Caco-2 (cell line): Measurements from ENCODE around the gene CXCL12. TPM values are rescaled to one million over a fixed set of nuclear protein-coding genes. Genes with fewer than 3 reads are reported as not detected.

ENCODE experiments used
- BruUV-seq: library from RNA; stranded (reverse); fragments of 400-500 nt; replicated peaks from 2 replicates; lab custom pipeline; 2021; lab: Mats Ljungman, UMichigan
- CTCF ChIA-PET: fragments of 300-600 bp; sonication (Branson Sonifier 250); formaldehyde crosslinking; loops from one replicate; lab custom pipeline; 2022; ENCODE audit warnings: antibody characterized with exemption; lab: Charles Lee
- POLR2A ChIA-PET: fragments of 300-600 bp; sonication (Branson Sonifier 250); formaldehyde crosslinking; loops from one replicate; lab custom pipeline; 2022; ENCODE audit warnings: antibody characterized with exemption; lab: Charles Lee
- DNase-seq, 2 experiments: peaks; one replicate each; pipeline versions ENCODE4 v3.0.0 to v3.0.0-alpha.2; 2020 to 2022
- H3K27me3 ChIP-seq: replicated peaks from 2 replicates; pipeline ENCODE4 v1.6.0; 2011; ENCODE audit warnings: low read length; ENCODE audit not compliant: control insufficient read depth, insufficient read depth
- H3K36me3 ChIP-seq: 2 replicates; pipeline ENCODE4 v1.5.1; 2011; ENCODE audit warnings: low read length; ENCODE audit not compliant: control insufficient read depth, insufficient read depth
- H3K4me1 ChIP-seq: fragments of 250-450 bp; sonication (Bioruptor Pico); 2 replicates; pipeline ENCODE4 v1.5.1; 2020; ENCODE audit warnings: mild to moderate bottlenecking
- H3K4me3 ChIP-seq: 2 replicates; pipeline ENCODE4 v1.5.1; 2011; ENCODE audit warnings: low read depth, mild to moderate bottlenecking, control low read depth, low read length
- H3K9me3 ChIP-seq: fragments of 250-450 bp; sonication (Bioruptor Pico); 2 replicates; pipeline ENCODE4 v1.5.1; 2020; ENCODE audit warnings: mild to moderate bottlenecking, moderate library complexity
- H3K27ac Mint-ChIP-seq: one replicate; pipeline ENCODE4 v1.8.0; 2022; ENCODE audit warnings: mixed read lengths; ENCODE audit not compliant: unreplicated experiment
- H3K27me3 Mint-ChIP-seq: one replicate; pipeline ENCODE4 v1.8.0; 2022; ENCODE audit warnings: mixed read lengths; ENCODE audit not compliant: insufficient read depth, unreplicated experiment
- H3K36me3 Mint-ChIP-seq: one replicate; pipeline ENCODE4 v1.8.0; 2022; ENCODE audit warnings: mild to moderate bottlenecking, mixed read lengths; ENCODE audit not compliant: insufficient read depth, unreplicated experiment
- H3K4me1 Mint-ChIP-seq: one replicate; pipeline ENCODE4 v1.8.0; 2022; ENCODE audit warnings: low read depth, mixed read lengths; ENCODE audit not compliant: unreplicated experiment
- H3K4me3 Mint-ChIP-seq: one replicate; pipeline ENCODE4 v1.8.0; 2022; ENCODE audit warnings: mild to moderate bottlenecking, moderate library complexity, mixed read lengths; ENCODE audit not compliant: unreplicated experiment
- H3K9me3 Mint-ChIP-seq: one replicate; pipeline ENCODE4 v1.8.0; 2022; ENCODE audit warnings: mixed read lengths; ENCODE audit not compliant: unreplicated experiment
- CTCF ChIP-seq, 2 experiments: fragments of 200-600 bp in 1 of 2; IDR thresholded peaks; 1 replicate in 1 of 2; 2 replicates in 1 of 2; pipeline versions ENCODE4 v1.5.1 to v1.8.0; 2011 to 2022; ENCODE audit warnings: antibody characterized with exemption in 1 of 2, control low read depth in 1 of 2, inconsistent platforms in 1 of 2, low read depth in 1 of 2, low read length in 1 of 2, mild to moderate bottlenecking in 1 of 2, moderate library complexity in 1 of 2; ENCODE audit not compliant: insufficient read depth in 1 of 2, severe bottlenecking in 1 of 2, unreplicated experiment in 1 of 2
- intact Hi-C: fragments of 100-400 bp; cut with micrococcal nuclease; formaldehyde crosslinking; loops from one replicate; pipeline ENCODE4 v1.10.0; 2022; ENCODE audit not compliant: unreplicated experiment
- total RNA-seq: library from RNA; stranded (reverse); gene quantifications from 2 replicates; pipeline ENCODE4 v1.2.3, GENCODE V29; 2022

Gene CXCL12
- total RNA-seq, 1 experiment from 2014 or later, result 0.27 TPM

- H3K9me3 Mint-ChIP-seq, result no peaks in the 10 kb centered on the region
- no peak for DNase-seq
- H3K4me1 Mint-ChIP-seq, result peaks cover 2% of the 10 kb centered on the region
- POLR2A ChIA-PET, result no interaction called here
- H3K4me1 ChIP-seq, result peaks cover 2% of the 10 kb centered on the region
- H3K27ac Mint-ChIP-seq, result no peak overlapping the region
- TF ChIP-seq CTCF (IDR thresholded peaks at IDR 0.05; ENCODE audit: insufficient read depth in 1 of 2, low read depth in 1 of 2, low read length in 1 of 2, severe bottlenecking in 1 of 2, unreplicated experiment in 1 of 2), result no peak
- H3K27me3 ChIP-seq, result no peaks in the 10 kb centered on the region
- no peaks in the 10 kb centered on the region for H3K9me3 ChIP-seq
- H3K27me3 Mint-ChIP-seq, result peaks cover 7% of the 10 kb centered on the region
- H3K36me3 Mint-ChIP-seq, result no peaks in the 10 kb centered on the region
- no peaks in the 10 kb centered on the region for H3K36me3 ChIP-seq
- no TSS peak for BruUV-seq
- CTCF ChIA-PET, result no interaction called here
- intact Hi-C loops, result no loop called here
- no peak overlapping the region for H3K4me3 Mint-ChIP-seq
- H3K4me3 ChIP-seq, result no peak overlapping the region
Observed at GRCh38 chr10:44330431-44330830, 54.5 kb downstream of the CXCL12 start.

GRCh38 chr10:44327461-44327860 lies 57.4 kb downstream of the CXCL12 start:
- H3K9me3 ChIP-seq, result no peaks in the 10 kb centered on the region
- H3K36me3 Mint-ChIP-seq, result no peaks in the 10 kb centered on the region
- H3K27ac Mint-ChIP-seq, result no peak overlapping the region
- H3K4me3 Mint-ChIP-seq, result no peak overlapping the region
- H3K27me3 ChIP-seq, result no peaks in the 10 kb centered on the region
- DNase-seq, result no peak
- H3K4me1 ChIP-seq, result peaks cover 11% of the 10 kb centered on the region
- intact Hi-C loops, result no loop called here
- H3K4me3 ChIP-seq, result no peak overlapping the region
- peaks cover 18% of the 10 kb centered on the region for H3K4me1 Mint-ChIP-seq
- H3K9me3 Mint-ChIP-seq, result no peaks in the 10 kb centered on the region
- ChIA-PET CTCF (no interaction called here), POLR2A (no interaction called here)
- no peaks in the 10 kb centered on the region for H3K36me3 ChIP-seq
- TF ChIP-seq CTCF (IDR thresholded peaks at IDR 0.05; ENCODE audit: insufficient read depth in 1 of 2, low read depth in 1 of 2, low read length in 1 of 2, severe bottlenecking in 1 of 2, unreplicated experiment in 1 of 2), result no peak
- no peaks in the 10 kb centered on the region for H3K27me3 Mint-ChIP-seq
- no TSS peak for BruUV-seq
